Endometrial microvascular endothelial cells (primary cell): Measurements from ENCODE around the gene PPIL3. TPM values are rescaled to one million over a fixed set of nuclear protein-coding genes. Genes with fewer than 3 reads are reported as not detected.

Experiments
- in situ Hi-C: cut with HindIII; loops from 2 replicates; pipeline ENCODE4 v1.10.0; 2017; ENCODE audit warnings: low sequenced_read_pairs, low pct_unique_long_range_greater_than_20kb; ENCODE audit errors: inconsistent ontology term
- total RNA-seq: library from RNA; depleted of rRNA; stranded (reverse); fragments of >200 nt; gene quantifications from one replicate; pipeline ENCODE4 v1.2.3, GENCODE V29; 2015; ENCODE audit errors: inconsistent ontology term

PPIL3 gene
- total RNA-seq, 1 donor from 2014 or later = 24.3 TPM

GRCh38 chr2:200863782-200864175, 25.1 kb downstream of the PPIL3 start:
- in situ Hi-C loops = no loop called here

GRCh38 chr2:200862532-200863000, 26.3 kb downstream of the PPIL3 start:
- in situ Hi-C loops = no loop called here

- in situ Hi-C loops = no loop called here
Observed at GRCh38 chr2:200861617-200862155, 27.2 kb downstream of the PPIL3 start.

GRCh38 chr2:200860092-200860795, 28.6 kb downstream of the PPIL3 start:
- in situ Hi-C loops = no loop called here

GRCh38 chr2:200856806-200857205, 32.1 kb downstream of the PPIL3 start:
- in situ Hi-C loops = no loop called here

- in situ Hi-C loops = no loop called here
Observed at GRCh38 chr2:200852605-200853004, 36.3 kb downstream of the PPIL3 start.

GRCh38 chr2:200851398-200852248, 37.3 kb downstream of the PPIL3 start:
- in situ Hi-C loops = no loop called here

- in situ Hi-C loops = no loop called here
Observed at GRCh38 chr2:200850512-200851256, 38.2 kb downstream of the PPIL3 start.

- in situ Hi-C loops = no loop called here
Observed at GRCh38 chr2:200847939-200848338, 40.9 kb downstream of the PPIL3 start.

GRCh38 chr2:200847269-200847668, 41.6 kb downstream of the PPIL3 start:
- in situ Hi-C loops = no loop called here

- in situ Hi-C loops = no loop called here
Observed at GRCh38 chr2:200845669-200846325, 43.1 kb downstream of the PPIL3 start.

- in situ Hi-C loops = no loop called here
Observed at GRCh38 chr2:200845194-200845593, 43.7 kb downstream of the PPIL3 start.

GRCh38 chr2:200843993-200844948, 44.6 kb downstream of the PPIL3 start:
- in situ Hi-C loops = no loop called here

- in situ Hi-C loops = no loop called here
Observed at GRCh38 chr2:200839513-200839912, 49.4 kb downstream of the PPIL3 start.

GRCh38 chr2:200834701-200835100, 54.2 kb downstream of the PPIL3 start:
- in situ Hi-C loops = no loop called here

GRCh38 chr2:200829258-200829655, 59.6 kb downstream of the PPIL3 start:
- in situ Hi-C loops = no loop called here

- in situ Hi-C loops = no loop called here
Observed at GRCh38 chr2:200828572-200829257, 60.2 kb downstream of the PPIL3 start.
